GM21526 (cell line): ENCODE data around the gene SFRP5.

Experiments used
- ATAC-seq: cut with Tn5 transposase; IDR thresholded peaks from one replicate; pipeline ENCODE4 v1.9.1; 2021; ENCODE audit warnings: moderate library complexity; ENCODE audit not compliant: unreplicated experiment, low FRiP score

Gene SFRP5, protein sequence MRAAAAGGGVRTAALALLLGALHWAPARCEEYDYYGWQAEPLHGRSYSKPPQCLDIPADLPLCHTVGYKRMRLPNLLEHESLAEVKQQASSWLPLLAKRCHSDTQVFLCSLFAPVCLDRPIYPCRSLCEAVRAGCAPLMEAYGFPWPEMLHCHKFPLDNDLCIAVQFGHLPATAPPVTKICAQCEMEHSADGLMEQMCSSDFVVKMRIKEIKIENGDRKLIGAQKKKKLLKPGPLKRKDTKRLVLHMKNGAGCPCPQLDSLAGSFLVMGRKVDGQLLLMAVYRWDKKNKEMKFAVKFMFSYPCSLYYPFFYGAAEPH

DNA sequence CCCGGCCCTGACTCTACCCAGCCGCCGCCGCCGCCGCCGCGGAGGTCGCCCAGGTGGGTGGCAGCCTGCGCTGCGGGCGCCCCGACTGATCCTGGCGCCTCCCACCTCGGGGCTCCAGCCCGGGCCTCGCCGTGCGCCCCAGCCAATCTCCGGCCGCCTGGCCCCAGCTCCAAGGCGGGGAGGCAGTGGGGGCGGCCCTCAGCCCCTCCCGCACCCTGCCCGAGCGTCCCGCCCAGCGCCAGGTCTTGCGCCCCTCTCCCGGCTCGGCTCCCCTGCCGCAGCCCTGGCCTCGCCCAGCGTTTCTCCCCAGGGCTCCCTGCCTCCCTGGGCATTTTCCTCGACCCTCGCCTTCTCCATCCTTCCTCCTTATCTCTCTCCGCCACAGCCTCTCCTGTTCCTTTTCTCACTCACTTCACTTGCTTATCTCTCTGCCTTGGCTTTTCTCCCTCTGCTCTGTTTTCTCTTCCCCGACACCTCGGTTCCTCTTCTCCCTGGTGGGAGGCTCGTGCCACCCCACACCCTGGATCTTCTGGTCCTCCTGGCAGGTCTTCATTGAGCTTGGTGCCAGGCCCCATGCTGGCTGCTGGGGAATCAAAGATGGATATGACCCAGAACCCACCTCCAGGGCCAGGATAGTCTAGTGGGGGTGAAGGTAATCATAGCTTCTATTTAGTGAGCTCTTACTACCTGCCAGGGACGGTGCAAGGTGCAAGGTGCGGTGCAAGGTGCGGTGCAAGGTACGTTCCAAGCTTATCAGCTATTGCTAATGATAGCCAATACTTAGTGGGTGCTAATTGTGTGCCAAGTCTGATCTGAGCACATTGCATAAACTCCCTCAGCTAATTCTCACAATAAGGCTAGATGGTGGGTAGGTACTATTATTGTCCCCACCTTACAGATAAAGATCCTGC, at the start of gene SFRP5:
Gene SFRP5 (minus strand): TSS at position 87 of the 911 bp plus-strand sequence. CDS start 166 bp downstream, outside the sequence.
- ATAC-seq, result no peak

DNA sequence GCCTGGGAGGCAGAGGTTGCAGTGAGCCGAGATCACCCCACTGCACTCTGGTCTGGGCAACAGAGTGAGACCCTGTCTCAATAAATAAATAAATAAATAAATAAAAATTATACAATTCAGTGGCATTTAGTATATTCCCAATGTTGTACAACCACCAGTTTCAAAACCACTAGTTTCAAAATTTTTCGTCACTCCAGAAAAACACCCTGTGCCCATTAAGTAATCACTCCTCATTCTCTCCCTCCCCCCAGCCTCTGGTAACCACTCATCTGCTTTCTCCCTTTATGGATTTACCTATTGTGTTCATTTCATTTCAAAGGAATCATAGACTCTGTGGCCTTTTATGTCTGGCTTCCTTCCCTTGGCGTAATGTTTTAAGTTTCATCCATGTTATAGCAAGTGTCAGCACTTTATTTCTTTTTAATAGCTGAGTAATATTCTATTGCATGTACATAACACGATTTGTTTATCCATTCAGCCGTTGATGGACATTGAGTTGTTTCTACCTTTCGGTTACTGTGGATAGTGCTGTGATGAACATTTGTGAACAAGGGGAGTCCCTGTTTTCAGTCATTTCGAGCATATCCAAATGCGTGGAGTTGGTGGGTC, 48.4 kb upstream of the SFRP5 start:
- ATAC-seq, result no peak

DNA sequence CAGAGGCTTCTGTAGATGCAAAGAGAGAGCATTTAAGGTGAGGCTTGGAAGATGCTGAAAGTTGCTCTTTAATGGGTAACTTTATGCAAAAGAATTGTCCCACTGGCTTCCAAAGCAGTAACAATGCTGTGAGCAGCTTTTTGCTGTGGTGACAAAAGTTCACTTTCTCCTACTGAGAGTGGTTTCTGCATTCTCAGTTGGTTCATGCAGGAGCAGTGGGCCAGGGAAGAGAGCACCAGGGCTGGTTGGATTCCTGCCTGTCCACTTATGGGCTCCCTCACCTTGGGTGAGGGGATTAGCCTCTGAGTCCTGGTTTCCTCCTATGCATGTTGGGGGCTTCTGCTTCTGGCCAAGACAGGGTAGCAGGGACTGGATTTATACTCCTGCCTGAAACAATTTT, 46.8 kb upstream of the SFRP5 start:
- ATAC-seq, result no peak

DNA sequence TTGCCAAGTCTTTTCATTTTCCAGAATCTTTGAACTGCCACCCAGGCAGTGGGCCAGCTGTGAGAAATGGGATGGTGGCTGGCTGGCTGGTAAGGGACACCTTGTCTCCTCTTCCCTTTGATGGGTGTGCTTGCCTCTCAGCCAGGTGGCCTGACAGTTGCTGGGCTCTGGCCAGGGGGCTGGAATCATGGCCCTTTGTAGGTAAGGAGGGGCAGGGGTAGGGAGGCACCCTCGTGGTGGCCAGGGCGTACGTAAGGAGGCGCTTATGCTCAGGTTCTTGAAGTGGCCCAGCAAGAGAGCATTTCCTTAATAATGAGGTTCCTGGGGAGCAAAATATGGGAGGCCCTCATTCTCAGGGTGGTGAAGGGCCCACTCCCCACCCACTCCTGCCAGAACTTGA, 44.8 kb upstream of the SFRP5 start:
- ATAC-seq, result no peak

DNA sequence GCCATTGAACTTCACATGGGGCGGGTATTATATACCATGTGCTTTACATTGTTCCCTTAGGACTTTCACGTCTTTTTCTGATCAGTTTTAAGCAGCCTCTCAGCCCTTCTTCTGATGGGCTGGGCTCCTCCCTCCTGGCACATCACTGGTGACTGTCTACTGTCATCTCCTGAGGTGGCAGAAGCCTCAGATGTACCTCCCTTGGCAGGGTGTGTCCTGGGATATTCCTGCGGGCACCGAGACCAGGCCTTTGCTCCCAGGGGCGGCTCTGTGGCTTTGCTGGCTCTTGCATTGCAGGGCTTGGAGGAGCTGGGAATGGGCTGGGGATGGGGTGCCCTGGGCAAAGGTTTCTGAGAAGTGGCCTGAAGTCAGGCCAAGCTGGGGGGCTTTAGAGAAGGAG, 43.2 kb upstream of the SFRP5 start:
- no peak for ATAC-seq

DNA sequence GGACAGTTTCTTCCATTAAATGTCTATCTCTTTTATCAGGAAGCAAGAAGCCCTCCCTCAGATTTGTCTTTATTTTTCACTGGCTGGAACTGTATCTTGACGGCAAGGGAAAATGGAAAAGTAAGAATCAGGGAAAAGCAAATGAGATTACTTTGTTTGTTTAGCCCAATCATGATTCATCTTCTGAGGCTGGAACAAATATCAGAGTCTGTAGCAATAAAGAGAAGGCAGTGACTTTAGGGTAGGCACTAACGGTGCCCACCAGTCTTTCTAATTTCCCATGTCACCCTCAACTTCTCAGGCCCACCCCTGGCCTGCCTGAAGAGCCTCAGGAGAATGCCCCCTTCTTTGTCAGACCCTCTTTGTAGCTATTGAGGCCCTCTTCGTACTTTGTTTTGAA, 41.5 kb upstream of the SFRP5 start:
- no peak for ATAC-seq

DNA sequence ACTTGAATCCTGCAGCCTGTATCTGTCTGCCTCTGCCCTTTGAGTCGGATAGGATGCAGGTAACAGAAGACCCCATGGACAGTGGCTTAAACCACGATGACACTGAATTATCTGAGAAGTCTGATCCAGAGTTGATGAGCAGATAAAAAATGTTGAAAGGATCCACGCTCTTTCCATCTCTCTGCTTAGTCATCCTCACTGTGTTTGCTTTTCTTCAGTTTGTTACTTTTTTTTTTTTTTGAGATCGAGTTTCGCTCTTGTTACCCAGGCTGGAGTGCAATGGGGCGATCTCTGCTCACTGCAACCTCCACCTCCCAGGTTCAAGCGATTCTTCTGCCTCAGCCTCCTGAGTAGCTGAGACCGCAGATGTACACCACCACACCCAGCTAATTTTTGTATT, 40.9 kb upstream of the SFRP5 start:
- no peak for ATAC-seq

DNA sequence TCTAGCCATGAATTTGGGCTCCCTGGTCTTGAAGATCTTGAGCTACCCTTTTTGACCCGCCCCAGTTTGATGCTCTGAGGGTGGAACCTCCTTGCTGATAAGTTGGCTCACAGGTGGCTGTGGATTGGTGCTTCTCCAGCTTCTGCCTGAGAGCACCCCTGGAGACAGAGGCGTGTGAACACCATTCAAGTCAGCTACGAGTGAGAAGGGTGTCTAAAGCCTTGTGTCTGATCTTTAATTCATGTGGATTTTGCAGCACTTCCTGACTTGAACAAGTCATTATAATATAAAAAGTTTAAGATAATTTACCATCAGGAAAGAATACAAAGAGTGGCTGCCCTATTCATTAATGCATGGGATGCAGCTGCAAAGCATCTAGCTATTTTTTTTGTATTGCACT, 40.2 kb upstream of the SFRP5 start:
- no peak for ATAC-seq

DNA sequence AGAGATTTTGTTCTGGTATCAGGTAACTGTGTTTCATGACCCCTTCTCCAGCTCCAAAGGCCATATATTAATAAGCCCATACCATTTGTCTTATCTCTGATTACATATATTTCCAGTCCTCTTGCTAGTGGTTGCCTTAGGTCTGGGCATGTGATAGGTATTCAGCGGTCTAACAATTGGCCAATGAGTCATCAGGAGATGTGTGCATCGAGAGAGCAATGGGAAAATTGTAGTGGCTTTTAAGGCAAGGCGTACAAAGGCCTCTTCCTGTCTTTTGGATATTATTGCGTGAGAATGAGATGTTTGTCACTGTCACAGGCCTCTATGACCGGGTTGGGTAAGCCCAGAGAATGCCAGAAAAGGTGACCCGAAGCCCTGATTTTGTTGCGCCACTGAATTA, 38.6 kb upstream of the SFRP5 start:
- ATAC-seq, result no peak

DNA sequence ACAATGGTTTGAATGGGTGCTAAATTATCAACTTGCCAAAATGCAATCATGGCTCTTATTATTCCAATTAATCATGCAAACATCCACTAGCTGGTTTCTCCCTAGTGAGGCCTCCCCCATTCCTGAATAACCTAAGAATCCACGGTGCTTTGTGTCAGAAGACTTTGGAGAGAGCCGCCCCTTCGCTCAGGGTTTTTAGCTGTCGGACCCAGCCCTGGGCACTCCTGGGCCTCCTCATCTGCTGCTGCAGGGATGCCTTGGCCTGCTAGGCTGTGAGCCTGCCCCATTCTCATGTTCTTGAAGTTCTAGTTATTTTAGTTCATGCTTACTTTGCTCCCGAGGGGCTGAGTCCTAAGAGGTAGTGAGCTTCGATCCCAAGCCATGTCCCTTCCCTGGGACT, 34.1 kb upstream of the SFRP5 start:
- no peak for ATAC-seq

DNA sequence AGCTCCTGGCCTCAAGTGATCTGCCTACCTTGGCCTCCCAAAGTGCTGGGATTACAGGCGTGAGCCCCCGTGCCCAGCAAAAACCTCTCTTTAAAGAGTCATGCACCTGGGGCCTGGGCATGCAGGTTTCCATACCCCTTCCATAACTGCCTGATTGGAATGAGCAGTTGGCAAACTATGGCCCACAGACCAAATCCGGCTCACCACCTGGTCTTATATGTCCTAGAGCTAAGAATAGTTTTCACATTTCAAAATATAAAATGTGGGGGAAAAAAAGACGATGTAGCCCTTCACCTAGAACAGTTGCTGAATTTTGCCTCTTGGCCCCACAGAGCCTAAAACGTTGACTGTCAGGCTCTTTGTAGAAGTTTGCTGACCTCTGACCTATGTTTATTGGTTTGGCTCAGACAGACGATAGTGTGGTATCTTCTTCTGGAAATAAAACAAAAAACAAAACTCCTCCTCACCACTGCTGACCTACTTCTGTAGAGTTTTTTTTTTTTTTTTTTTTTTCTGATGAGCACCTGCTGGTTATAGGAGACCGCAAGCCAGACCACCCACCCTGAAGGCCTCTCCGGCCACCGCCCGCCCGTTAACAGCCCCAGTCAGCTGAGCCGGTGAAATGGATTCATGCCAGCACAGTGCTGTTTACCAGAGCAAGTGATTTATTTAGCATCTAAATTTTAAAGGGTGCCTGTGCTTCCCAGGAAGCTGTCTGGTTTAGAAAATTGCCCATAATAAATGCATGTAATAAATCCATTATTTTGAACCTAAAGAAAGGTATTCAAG, 33.5 kb upstream of the SFRP5 start:
- no peak for ATAC-seq

DNA sequence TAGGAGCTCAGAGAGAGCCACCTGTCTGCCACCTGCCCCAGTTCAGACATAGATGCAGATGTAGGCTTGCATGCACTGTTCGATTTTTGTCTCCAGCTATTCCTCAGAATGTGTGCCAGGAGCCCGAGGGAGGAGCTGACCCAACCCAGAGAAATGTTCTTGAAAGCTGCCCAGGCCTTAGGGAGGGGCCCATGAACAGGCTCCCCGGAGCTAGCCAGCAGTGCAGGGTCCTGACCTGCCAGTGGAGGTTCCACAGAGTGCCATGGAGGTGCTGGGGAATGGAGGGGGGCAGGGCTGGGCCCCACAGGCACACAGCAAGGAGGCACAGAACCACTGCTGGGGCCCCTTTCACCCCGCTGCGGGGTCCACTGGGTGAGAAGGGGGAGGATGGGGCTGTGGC, 29.6 kb upstream of the SFRP5 start:
- no peak for ATAC-seq

DNA sequence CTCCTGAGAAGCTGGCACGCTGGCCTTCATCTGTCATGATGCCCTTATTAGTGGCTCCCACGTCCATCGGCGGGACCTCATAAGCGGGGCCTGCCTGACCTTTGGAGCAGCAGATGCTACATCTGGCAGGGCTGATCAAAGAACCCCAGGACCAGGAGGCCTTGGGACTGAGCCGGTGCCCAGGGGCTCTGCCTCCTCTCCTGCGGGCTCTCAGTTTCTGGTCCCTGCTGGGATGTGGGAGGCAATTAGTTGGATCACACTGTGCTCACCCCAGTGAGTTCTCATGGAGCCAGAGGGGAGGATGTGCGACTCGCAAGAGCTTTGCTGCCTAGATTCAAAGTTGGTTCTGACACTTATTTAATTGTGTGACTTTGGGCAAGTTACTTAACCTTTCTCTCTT, 28.7 kb upstream of the SFRP5 start:
- ATAC-seq, result no peak

DNA sequence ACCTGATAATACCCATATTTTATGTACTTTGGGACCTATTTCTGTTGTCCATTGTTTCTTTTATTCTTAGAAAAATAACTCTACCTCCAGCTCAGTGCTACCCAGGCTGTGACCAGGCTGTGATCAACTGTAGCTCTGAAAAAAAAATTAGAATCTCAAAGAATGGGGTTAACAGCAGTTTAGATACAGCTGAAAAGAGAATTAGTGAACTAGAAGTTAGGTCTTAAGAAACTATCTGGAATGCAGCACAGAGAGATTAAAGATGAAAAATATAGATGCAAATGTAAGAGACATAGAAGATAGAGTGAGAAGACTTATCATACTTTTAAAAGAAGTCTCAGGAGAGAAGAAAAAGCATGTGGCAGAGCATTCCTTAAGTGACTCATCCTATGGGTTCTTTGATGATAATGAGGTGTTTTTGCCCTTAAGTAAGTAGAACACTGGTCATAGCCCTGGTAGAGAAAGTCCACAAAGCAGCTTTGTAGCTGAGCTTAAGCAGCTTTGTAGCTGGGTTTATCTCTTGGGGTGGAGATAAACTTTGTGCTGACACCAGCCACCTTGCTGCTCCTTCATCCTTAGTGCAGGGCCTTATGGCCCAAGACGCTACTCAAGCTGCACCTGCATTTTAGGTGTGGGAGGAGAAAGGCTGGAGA, 27.3 kb upstream of the SFRP5 start:
- no peak for ATAC-seq

DNA sequence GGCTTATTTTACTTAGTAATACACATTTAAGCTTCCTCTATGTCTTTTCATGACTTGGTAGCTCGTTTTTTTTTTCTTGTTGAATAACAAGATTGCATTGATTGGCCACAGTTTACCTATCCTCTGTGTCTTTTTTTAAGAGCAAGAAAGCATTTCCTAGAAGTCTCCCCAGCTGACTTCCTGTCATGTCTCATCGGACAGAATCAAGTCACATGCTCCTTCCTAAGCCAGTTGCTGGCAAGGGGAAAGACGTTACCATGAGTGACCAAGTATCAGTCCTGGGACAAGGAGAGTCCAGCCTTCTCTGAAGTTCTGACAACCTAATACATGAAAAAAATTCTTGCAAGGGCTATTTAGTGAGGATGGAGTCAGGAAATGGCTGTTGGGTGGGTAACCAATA, 24.9 kb upstream of the SFRP5 start:
- ATAC-seq, result no peak

DNA sequence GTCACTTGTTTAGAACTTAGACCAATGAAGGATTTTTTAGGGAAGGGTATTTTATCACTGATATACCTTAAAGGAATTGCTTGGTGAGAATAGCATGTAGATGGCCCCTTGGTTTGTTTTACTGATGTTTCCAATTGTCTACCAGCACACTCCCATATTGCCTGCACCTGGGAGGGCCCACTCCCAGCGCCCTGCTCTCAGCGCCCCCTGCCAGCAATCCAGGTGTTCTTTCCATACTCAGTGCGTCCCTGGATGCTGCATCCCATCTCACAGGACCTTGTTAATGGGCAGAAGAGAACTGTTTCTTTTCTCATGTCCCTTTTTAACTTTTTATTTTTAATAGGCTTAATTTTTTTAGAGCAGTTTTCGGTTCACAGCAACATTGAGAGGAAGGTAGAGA, 24.1 kb upstream of the SFRP5 start:
- no peak for ATAC-seq

DNA sequence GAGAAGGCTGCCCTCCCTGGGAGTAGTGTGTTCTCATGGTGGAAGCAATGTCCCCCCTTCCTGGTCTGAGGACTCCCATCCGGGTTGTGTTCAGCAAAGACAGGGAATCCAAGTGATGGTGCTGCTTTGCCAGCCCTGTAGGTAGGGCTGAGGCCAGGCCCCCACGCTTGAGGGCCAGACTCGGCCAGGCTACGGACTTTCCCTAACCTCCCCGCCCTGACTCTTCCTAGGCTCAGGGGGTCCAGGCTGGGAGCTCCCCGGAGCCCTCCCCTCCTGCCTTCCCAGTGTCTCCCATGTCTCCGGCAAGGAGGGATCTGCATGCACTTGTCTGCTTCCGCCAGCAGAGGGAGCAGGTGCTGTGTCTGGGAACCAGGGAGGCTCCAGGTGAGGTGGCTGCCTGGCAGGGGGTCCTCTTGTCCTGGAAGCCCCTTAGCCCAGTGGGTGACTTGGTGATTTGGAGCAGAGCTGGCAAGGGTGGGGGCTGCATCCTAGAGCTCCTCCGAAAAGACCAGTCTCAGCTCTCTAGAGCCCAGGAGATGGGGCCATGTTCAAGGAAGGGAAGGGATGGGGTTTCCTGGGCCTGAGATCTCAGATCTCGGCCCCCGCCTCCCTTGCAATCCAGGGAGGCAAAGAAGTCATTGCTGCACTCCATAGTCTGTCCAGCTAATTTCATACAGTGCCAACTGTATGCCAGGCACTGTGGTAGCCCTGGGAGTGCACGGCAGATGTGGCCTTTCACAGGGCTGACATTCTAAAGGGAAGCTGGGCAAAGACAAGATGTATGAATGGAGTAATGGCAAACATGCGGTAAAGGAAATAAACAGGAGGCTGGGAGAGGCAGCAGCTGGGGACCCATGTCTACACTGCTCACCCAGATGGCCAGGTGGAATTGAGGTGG, 20.3 kb upstream of the SFRP5 start:
- no peak for ATAC-seq

DNA sequence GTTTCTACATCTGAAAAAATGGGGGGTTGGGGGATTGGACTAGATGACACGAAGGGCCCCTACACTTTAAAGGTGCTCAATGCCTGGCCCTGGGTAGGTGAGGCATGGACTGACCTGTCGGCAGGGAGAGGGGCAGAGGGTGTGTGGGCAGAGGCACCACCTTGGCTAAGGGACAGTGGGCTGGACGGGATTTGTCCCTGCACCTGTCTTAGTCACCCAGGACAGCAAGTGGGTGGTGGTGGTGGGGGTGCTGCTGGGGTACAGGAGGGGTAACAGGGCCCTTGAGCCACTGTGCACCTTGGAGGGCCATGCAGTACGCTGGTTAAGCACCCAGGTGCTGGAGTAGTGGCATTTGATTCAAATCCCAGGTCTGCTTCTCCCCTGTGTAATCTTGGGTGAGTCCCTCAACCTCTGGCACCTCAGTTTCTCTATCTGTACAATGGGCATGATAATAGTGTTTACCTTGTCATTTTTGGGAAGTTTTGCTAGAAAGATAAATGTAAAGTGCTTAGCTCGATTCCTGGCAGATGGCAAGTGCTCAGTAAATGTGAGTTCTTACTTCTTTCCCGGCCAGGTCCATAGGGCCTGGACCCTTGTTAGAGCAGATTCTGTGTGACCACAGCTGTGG, 18.1 kb upstream of the SFRP5 start:
- ATAC-seq, result no peak
